DMS53 treated with DMSO at 0.1 percent for 48 hours (cell line): ENCODE measurements around the gene CBARP.

Experiments
- DNase-seq: peaks from one replicate; lab custom pipeline; 2025; ENCODE audit not compliant: unreplicated experiment; lab: John Stamatoyannopoulos, UW

The CBARP gene

DNA sequence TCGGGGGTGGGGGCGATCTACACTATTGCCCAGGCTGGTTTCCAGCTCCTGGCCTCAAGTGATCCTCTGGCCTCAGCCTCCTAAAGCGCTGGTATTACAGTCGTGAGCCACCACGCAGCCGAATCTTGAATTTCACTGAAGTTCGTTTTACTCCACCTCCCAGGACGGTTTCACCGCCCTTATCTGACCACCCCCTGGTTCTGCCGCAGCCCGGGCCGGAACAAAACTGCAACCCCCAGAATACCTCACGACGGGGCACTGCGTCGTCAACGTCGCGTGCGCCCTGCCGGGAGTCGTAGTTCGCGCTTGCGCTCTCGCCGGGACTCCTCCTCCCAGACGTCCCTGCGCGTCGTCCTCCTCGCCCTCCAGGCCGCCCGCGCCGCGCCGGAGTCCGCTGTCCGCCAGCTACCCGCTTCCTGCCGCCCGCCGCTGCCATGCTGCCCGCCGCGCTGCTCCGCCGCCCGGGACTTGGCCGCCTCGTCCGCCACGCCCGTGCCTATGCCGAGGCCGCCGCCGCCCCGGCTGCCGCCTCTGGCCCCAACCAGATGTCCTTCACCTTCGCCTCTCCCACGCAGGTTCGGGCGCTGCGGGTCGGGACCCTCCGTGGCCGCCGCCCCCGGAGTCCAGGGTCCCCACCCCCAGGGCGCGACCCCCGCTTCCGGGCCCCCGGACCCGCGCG is 3.8 kb upstream of the CBARP start, which contains the start of gene ATP5F1D:
Gene ATP5F1D (plus strand): TSS at position 335 of the 679 bp plus-strand sequence. CDS start 100 bp downstream, at position 435.
- DNase-seq: peak; percentile 80

DNA sequence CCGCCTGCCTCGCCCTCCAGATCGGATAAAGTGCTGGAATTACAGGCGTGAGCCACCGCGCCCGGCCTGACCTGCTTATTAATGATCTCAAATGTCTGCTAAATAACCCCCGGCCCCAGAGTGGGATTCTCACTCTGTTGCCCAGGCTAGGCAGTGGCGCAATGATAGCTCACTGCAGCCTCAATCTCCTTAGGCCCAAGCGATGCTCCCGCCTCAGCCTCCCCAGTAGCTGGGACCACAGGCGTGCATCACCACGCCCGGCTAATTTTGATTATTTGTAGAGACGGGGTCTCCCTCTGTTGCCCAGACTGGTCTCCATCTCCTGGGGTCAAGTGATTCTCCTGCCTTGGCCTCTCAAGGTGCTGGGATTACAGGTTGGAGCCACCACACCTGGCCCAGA is 3.1 kb upstream of the CBARP start:
- DNase-seq: no peak

DNA sequence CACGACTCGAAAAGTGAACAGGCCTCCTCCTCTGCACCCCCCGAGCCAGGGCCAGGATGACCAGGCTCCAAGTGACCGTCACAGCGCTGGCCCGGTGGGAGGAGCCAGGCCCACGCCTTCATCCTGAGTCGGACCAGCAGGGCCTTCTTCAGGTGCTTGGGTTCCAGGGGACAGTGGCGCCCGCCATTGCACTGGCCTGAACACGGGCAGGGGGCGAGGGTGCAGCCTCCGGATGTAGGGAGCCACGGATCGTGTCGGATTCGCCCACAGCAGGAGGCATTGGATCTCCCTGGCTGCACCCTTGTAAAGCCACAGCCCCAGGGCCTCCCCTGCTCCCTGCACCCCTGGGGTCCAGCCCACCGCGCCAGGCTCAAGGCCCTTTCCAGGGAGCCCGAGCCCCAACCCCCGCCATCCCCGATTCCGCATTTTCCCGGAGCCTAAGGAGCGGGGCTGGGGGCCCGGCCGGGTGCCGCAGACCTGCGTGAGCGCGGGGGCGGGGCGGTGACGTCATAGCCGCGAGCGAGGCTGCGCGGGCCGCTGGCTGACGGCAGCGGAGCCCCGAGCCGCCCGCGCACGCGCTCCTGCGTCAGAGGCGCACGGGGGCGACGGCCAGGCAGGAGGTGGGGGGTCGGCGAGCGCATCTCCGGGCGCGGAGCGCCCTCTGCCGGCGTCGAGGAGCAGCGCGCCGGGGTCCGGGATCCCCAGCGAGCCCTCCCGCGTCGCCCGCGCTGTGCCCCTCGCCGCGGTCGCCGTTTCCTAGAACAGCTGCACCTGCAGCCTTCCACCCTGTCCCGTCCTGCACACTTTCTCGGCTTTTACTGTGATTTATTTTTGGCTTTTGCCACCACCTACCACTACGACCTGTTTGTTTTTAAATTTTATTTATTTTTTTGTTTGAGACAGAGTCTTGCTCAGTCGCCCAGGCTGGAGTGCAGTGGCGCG is 2.3 kb upstream of the CBARP start:
- DNase-seq: peak; percentile 64

DNA sequence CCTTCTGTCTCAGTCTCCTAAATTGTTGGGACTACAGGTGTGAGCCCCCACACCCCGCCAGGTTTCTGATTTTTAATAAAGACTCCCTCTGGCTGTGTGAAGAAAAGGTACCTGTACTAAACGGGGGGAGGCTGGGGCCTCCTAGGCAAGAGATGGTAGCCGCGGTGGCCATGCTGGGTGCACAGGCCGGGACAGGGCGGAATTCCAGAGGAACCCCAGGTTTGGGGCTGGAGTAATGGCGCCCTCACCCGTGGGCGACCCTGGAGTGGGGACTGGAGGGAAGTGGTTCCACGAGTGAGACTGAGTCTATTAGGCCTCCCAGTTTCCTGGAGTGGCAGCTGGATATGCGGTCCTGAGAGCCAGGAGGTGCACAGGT is 1.6 kb upstream of the CBARP start:
- DNase-seq: no peak

DNA sequence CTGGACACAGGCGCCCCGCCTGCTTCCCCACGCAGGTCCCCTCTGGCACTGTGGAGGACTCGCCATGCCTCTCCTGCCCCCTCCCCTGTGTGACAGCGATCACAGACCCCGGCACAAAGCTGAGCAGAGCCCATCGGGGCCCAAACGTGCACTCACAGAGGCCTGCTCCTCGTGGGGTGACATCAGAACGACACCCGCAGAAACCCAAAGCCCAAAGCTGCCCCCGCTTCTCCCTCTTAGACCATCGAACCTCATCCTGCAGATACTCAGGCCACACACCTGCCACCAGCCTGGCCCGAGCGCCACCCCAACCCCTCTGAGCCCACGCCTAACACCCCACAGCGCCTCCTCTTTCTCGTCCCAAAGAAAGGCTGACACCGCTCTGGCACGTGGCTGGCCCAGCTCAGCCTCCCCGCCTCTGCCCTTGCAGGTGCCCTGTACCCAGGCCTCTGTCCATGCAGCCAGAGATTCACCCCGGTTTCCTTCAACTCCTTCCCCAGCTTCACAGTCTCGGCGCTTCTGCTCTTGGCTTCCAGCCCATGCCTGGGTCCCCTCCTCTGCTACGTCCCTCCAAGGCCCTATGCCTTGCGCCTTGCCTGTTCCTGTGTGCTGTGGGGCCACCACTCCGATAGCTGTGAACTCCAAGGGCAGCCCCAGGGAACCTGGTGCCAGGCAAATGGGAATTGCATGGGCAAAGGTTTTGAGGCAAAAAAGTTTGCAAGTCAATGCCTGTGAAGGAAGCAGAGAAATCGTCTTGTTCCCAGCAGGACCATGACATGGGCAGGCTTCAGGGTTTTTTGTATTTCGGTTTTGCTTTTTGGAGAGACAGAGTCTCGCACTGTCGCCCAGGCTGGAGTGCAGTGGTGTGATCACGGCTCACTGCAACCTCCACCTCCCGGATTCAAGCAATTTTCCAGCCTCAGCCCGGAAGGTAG is 831 bp upstream of the CBARP start:
- DNase-seq: no peak

DNA sequence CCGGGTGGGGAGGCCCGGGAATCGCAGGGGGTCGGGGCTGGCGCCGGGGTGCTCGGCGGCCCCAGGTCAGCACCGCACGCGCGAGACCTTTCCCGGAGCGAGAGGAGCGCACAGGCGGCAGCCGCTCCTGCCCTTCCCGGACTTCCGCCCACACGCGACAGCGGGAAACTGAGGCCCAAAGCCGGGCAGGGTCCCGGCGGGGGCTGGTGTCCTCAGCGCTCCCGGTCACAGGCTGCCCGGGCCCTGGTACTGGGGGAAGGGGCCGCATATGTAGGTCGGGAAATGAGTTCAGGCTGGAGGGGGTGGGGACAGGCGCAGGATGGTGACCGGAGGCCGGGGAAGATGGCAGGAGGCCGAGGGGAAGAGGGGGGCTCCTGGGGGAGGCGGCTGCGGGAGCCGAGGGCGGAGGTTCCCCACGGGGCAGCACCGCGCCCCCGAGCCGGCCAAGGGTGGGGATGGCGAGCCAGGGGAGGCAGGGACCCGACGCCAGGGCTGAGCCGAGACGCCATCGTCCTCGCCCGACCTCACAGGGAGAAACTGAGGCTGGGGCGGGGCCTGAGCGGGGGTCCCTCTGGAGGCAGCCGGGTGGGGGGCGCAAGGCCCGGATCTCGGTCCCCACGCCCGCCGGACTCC is 662 bp downstream of the CBARP start:
- DNase-seq: no peak

DNA sequence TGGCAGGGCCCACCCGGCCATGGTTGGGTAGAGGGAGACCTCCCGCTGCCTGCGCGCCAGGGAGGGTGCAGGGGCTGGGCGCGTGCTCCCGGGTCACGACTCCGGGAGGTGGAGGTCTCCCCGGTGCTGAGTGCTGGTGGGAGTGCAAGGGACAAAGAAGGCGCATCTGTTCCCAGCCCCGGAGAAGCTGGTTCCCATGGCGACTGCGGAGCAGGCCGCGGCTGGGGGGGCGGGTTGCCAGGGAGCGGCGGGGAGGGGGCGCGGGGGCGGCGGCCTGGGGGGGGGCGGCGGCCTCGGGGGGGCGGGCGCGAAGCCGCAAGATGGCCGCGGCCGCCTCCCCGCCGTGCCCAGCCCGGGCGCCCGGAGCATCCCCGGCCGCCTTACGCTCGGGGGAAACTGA is 1.2 kb downstream of the CBARP start:
- no peak for DNase-seq

DNA sequence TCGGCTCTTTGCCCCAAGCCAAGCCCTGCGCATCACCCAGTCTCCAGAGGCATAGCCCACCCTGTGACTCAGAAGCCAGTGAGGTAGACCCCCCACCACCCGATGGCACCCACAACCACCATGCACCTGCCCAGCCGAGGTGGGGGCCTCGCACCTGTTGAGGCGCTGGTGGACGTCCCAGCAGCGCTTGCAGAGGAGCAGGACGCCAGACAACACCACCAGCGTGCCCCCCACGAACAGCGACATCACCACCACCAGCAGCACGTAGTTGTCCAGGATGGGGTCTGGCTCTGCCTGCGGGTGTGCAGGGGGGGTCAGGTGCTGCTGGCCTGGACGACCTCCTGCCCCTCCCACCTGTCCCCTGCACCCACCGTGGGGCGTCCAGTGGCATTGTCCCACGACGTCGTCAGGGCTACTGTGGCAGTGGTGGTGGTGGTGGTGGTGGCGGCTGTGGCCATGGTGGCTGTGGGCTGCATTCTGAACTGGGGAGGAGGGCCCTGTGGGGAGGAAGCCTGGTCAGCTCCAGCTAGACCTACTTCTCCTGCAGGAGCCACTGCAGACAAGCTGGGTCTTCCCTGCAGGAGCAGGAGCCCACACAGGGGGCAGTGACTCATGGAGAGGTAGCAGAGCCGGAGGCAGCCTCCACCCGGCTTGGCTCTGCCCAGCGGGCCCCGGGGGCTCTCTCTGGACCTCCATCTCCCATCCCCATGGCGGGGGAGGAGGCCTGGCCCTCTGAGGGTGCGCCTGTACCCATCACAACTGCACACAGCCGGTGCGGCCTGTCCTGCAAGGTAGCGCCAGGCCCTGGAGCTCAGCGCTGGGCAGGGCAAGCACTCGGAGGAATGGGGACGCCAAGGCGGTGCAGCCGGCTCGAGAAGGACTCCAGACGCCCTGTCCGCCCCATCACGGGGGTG is 1.9 kb downstream of the CBARP start:
- no peak for DNase-seq

DNA sequence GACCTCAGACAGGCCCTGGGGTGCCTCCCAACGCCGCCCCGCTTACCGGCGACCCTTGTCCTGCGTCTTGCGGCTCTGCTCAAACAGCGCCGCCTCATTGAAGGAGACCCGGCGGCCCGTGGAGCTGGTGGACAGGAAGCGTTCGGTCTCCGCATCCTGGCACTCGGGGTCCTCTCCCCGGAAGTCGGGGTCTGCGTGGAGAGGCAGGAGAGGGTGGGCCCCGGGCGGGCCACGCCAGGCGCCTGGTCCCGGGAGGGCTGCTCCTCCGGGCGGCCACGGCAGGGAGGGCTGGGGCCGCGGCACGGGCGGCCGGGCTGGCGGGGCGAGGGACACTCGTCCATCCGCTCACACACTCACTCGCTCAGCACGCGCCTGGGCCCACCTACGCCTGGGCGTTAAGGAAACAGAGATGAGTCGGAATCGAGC is 2.8 kb downstream of the CBARP start:
- no peak for DNase-seq

DNA sequence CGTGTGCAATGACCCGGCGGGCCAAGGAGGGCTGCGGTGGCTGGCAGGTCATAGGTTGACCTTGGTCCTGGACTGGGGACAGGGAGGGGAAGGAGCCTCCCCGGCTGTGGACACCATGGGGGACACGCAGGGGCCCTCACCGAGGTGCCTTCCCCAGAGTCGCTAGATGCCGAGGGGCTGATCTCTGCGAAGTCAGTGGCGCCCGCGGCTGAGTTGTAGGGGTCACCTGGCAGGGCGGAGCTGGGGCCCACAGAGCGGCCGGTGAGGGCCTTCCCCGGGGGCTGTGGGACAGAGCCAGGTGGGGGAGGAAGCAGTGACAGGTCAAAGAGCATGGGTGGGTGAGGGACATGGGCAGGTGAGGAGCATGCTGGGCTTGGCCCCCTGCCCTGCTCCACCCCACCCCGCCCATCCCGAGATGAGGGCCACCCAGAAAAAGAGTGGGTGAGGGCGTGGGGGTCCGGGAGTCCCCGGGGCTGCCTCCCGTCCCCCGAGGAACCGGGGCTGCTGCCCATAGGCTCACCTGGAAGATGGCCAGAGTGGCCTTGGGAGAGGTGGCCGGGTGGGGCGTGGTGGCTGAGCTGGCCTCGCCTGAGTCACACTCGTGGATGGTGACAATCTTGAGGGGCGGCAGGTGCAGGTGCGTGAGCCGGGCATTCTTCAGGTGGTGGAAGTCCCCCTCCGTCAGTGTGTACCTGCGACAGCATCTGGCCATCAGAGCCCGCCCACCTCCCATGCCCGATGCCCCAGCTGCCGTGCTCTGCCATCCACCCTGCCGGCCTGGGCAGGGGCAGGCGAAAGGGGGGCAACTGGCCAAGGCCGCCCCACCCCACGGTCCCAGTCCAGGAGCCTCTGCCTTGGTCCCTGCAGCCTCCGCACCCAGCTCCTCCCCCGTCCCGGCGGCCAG is 3.5 kb downstream of the CBARP start:
- no peak for DNase-seq

DNA sequence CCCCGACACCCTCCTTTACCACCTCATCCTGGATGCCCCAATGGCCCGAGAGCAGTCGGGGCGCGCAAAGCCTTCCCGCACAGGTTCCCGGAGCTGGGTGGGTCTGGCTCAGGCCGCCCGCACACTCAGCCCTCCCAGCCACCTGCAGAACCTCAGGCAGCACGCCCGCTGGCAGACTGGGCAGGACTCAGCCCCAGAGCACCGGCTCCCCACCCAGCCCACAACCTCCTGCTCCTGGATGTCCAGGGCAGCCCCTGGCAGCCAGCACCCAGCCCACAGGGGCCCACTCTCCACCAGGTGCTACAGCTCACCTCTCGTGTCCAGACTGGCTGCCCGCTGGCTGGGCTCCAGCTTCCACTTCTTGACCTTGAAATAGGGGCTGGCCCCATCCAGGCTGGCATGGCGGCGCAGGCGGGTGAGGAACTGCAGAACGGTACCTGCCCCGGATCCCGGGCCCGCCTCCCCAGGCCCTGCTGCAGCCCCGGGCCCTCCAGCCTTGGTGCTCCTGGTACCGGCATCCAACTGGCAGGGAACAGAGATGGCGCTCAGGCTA is 4.6 kb downstream of the CBARP start:
- DNase-seq: no peak

DNA sequence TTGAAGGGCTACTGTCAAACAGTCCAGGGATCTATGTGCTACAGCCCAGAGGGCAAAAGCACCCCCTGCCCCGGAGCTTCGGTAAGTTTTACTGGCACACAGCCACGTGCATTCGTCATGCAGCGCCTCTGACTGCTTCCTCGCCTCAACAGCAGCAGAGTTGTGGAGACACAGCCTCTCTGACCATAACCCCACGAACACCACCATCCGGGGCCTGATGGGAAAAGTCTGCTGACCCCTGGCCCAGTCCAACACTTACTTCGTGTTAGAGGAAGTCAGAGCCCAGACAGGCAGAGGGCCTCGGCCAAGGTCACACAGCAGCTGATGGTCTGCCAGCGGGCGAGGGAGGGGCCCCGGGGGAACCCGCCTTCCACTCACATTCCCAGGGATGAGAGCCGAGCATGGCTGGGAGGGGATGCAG is 5.1 kb downstream of the CBARP start:
- DNase-seq: no peak

DNA sequence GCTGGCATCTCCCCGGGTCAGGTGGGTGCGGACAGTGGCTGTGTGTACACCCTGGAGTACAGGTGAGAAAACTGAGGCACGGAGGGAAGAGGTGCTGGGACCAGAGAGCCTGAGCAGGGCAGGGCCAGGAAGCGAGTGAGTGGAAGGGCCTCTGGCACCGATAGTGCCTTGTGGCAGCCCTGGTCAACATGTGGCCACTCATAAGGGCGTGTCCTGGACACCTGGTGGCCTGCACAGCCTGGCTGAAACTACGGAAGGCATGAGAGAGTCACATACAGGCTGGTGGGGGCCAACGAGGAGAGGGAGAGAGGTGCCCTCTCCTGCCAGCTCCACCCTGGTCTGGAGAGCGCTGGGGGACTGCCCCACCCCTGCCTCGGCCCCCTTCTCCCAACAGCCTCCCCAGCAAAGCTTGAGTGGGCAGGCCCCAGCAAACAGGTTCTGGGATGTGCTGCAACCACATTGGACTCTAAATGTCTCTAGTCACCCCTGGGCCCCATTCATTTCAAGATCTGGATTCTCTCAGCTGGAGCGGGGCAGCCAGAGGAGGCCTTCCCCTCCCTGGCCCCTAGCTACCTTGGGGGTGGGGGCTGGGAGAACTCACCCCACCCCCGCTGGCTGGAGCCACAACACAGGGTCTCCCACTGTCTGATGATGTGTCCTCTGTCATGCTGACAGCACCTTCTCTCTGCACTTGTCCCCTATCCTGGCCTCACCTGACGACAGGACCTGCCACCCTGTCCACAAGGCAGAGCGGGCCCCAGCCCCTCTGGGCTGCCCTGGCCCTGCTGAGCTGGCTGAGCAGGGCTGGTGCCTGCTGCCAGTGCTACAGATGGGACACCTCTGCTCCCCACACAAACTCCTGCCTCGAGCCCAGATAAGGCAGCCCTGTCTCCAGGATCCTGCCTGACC is 5.8 kb downstream of the CBARP start:
- DNase-seq: no peak

DNA sequence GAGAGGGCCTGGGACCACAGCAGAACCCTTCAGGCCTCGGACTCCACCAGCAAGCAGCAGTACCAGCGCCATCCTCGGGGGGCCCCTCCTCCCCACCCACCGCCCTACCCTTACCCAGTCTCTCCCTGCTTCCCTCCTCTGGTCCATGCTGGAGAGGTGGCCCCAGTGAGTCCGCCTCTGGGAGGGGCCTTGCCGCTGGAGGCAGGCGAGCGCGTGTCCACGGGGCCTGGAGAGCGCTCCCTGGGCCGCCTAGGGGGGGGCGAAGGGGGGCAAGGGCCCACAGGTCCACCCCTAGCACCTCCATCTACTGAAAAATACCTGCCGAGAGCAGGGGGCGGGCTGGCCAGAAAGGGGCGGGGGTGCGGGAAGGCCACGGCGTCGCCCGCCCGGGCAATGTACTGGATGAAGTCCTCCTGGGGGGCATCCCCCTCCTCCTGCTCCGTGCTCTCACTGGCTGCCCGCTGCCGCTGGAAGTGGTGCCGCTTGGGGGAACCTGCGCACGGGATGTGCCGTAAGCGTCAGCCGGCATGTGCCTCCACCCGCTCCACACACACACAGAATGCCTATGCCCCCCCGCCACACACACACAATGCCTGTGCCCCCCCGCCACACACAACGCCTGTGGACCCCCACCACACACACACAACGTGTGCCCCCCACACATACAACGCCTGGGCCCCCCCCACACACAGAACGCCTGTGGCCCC is 6.9 kb downstream of the CBARP start:
- no peak for DNase-seq

DNA sequence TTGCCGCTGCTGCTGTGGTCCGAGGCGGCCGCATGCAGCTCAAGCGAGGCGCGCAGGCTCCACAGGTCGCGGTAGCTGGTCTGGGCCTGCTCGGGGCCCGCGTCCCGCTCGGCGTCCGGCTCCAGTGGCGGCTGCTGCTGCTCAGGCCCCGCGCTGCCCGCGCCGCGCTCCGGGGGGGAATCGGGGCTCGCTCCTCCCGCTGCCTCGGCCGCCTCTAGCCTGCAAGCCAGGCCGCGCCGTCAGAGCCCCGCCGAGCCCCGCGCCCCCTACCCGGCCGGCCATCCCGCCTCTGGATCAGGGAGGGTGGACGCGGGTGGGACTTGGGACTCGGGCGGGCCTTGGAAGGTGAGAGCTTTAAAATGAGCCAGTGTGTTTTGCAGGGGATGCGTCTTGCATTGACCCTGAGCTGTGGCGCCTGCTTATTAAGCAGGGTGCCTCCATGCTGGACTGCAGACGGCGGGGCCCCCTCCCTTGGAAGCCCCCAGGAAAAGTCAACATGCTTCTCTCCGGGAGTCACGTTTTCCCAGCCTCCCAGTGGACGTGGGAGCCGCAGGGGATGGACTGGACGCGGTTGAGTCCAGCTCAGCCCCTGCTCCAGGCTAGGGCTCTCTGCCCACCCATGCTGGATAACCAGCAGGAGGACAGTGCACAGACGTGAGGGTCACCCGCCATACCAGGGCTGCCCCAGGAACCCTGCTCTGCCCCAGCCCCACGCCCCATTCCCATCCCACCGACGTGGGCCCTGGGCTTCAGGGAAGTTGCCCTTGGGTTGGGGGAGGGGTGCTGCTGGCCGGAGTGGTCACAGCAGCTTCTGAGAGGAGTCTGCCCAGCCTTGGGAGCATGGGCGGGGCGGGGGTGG is 7.7 kb downstream of the CBARP start:
- DNase-seq: no peak
